K562 (cell line): ENCODE results near the gene ASCC3. TPM values are rescaled to one million over a fixed set of nuclear protein-coding genes. Genes with fewer than 3 reads are reported as not detected.

Experiments
- ATAC-seq: fragments of 200-7000 bp; cut with Tn5 transposase; 3 replicates; pipeline ENCODE4 v1.9.1; 2020; ENCODE audit warnings: moderate library complexity
- BruUV-seq: library from RNA; stranded (reverse); fragments of 400-500 nt; replicated peaks from 2 replicates; lab custom pipeline; 2021; lab: Mats Ljungman, UMichigan
- CTCF ChIA-PET: fragments of 300-600 bp; formaldehyde crosslinking; extraction: SDS; loops from one replicate; lab custom pipeline; 2021; ENCODE audit warnings: low intra/inter-chr PET ratio; lab: Yijun Ruan, JAX
- POLR2A ChIA-PET: fragments of 300-600, 350-650 bp; sonication (Branson Sonifier 250); formaldehyde crosslinking; extraction: SDS; loops from one replicate; lab custom pipeline; 2021; ENCODE audit warnings: antibody characterized with exemption, inconsistent platforms; lab: Yijun Ruan, JAX
- DNase-seq, 4 experiments: peaks; one replicate each; pipeline versions ENCODE4 v3.0.0 to v3.0.0-alpha.2; 2011 to 2018; ENCODE audit warnings: low spot score in 3 of 4, mixed read lengths in 3 of 4; ENCODE audit errors: extremely low read depth in 1 of 4
- FAIRE-seq: peaks from 2 replicates; lab custom pipeline; 2011; peaks lifted over from hg19 to GRCh38; lab: Jason Lieb, UNC
- H2AFZ ChIP-seq: 2 replicates; pipeline ENCODE4 v1.6.0; 2011; ENCODE audit warnings: low read depth, low read length, control low read depth, inconsistent platforms
- H3K27ac ChIP-seq: fragments of 200-600 bp; 3 replicates; pipeline ENCODE4 v1.8.0; 2011; ENCODE audit warnings: low read depth, mild to moderate bottlenecking, control low read depth, inconsistent platforms, low read length, moderate library complexity, mixed read lengths; ENCODE audit errors: extremely low read depth
- H3K27me3 ChIP-seq, 2 experiments: fragments of 300-600 bp in 1 of 2; 2 replicates in 1 of 2; 3 replicates in 1 of 2; pipeline versions ENCODE4 v1.6.0 to v1.8.0; 2011; ENCODE audit warnings: inconsistent platforms in 2 of 2, low read length in 2 of 2, mild to moderate bottlenecking in 1 of 2, mixed read lengths in 1 of 2, moderate library complexity in 1 of 2; ENCODE audit not compliant: control insufficient read depth in 2 of 2, insufficient read depth in 2 of 2
- H3K36me3 ChIP-seq: fragments of 300-600 bp; 3 replicates; pipeline ENCODE4 v1.8.0; 2011; ENCODE audit warnings: mild to moderate bottlenecking, low read length, inconsistent platforms; ENCODE audit not compliant: control insufficient read depth, insufficient read depth
- H3K4me1 ChIP-seq, 2 experiments: fragments of 200-600 bp in 1 of 2; replicated peaks in 1 of 2; 2 replicates in 1 of 2; 3 replicates in 1 of 2; pipeline versions ENCODE4 v1.5.1 to v1.8.0; 2011; ENCODE audit warnings: inconsistent platforms in 2 of 2, low read length in 2 of 2, mild to moderate bottlenecking in 1 of 2, mixed read lengths in 1 of 2, moderate library complexity in 1 of 2; ENCODE audit not compliant: control insufficient read depth in 2 of 2, insufficient read depth in 2 of 2
- H3K4me2 ChIP-seq: 2 replicates; pipeline ENCODE4 v1.6.1; 2011; ENCODE audit warnings: low read length, control low read depth, inconsistent platforms, mixed read lengths; ENCODE audit not compliant: insufficient read depth
- H3K4me3 ChIP-seq: fragments of 200-600 bp; sonication (generic), shearing (Covaris generic); 2 replicates; pipeline ENCODE4 v1.5.1; 2016; ENCODE audit warnings: control low read depth, inconsistent platforms
- H3K79me2 ChIP-seq: fragments of 200-600 bp; 3 replicates; pipeline ENCODE4 v1.8.0; 2011; ENCODE audit warnings: low read length, inconsistent platforms; ENCODE audit not compliant: control insufficient read depth, insufficient read depth
- H3K9ac ChIP-seq, 2 experiments: 2 replicates each; pipeline versions ENCODE4 v1.6.0 to v1.6.1; 2011; ENCODE audit warnings: low read depth in 2 of 2, low read length in 2 of 2, control low read depth in 1 of 2, inconsistent platforms in 1 of 2, mild to moderate bottlenecking in 1 of 2, mixed read lengths in 1 of 2; ENCODE audit not compliant: insufficient read depth in 1 of 2
- H3K9me1 ChIP-seq: one replicate; pipeline ENCODE4 v1.6.0; 2011; ENCODE audit warnings: inconsistent platforms, mild to moderate bottlenecking, low read length, moderate library complexity; ENCODE audit not compliant: control insufficient read depth, insufficient read depth
- H3K9me3 ChIP-seq: replicated peaks from 2 replicates; pipeline ENCODE4 v1.5.1; 2011; ENCODE audit warnings: low read depth, low read length, inconsistent platforms; ENCODE audit not compliant: control insufficient read depth, insufficient read depth
- H4K20me1 ChIP-seq: replicated peaks from 2 replicates; pipeline ENCODE4 v1.6.1; 2011; ENCODE audit warnings: low read length, inconsistent platforms, mixed read lengths; ENCODE audit not compliant: control insufficient read depth, insufficient read depth
- CC2D1A ChIP-seq: fragments of 450-650 bp; IDR thresholded peaks from 2 replicates; pipeline ENCODE4 v1.6.1; 2017; ENCODE audit warnings: mild to moderate bottlenecking
- HDGF ChIP-seq: fragments of 450-650 bp; IDR thresholded peaks from 2 replicates; pipeline ENCODE4 v1.6.1; 2016
- MAFF ChIP-seq: IDR thresholded peaks from 2 replicates; pipeline ENCODE4 v1.6.1; 2012; ENCODE audit warnings: low read length, improper control_type of control experiment
- RCOR1 ChIP-seq, 2 experiments: IDR thresholded peaks; 2 replicates each; pipeline ENCODE4 v1.6.1; 2012; ENCODE audit warnings: low read depth in 2 of 2, low read length in 2 of 2, borderline replicate concordance in 1 of 2, improper control_type of control experiment in 1 of 2
- TOE1 ChIP-seq, 2 experiments: fragments of 450-650 bp in 1 of 2; sonication (generic) in 1 of 2; formaldehyde crosslinking in 1 of 2; IDR thresholded peaks; 2 replicates each; pipeline versions ENCODE4 v1.7.1 to v1.8.0; 2016 to 2022; ENCODE audit warnings: borderline replicate concordance in 2 of 2, mild to moderate bottlenecking in 2 of 2, antibody characterized with exemption in 1 of 2, inconsistent platforms in 1 of 2, low read depth in 1 of 2, missing genetic modification reagents in 1 of 2, moderate library complexity in 1 of 2
- ZC3H8 ChIP-seq: fragments of 450-650 bp; IDR thresholded peaks from 2 replicates; pipeline ENCODE4 v1.6.1; 2017
- ZNF134 ChIP-seq: fragments of 250-450 bp; sonication (Bioruptor Pico); conservative IDR thresholded peaks from 2 replicates; pipeline ENCODE4 v1.4.0; 2020
- ZNF282 ChIP-seq: sonication (generic); formaldehyde crosslinking; IDR thresholded peaks from 2 replicates; pipeline ENCODE4 v1.8.1; 2023; ENCODE audit warnings: missing genetic modification reagents
- WGBS: fragments of 100-300 bp; shearing (Covaris generic); methylation state at CpG from one replicate; pipeline ENCODE4 v1.1.6; 2016; ENCODE audit warnings: low coverage, mixed read lengths; ENCODE audit not compliant: insufficient coverage; ENCODE audit errors: missing lambda C conversion rate; 5-methylcytosine and 5-hydroxymethylcytosine counted together
- in situ Hi-C: fragments of 300-500 bp; cut with MboI; formaldehyde crosslinking; loops from 4 replicates; pipeline ENCODE4 v1.15.0; 2018; ENCODE audit warnings: inconsistent platforms, mixed read lengths
- intact Hi-C: fragments of 100-400 bp; cut with micrococcal nuclease; formaldehyde crosslinking; loops from 2 replicates; pipeline ENCODE4 v1.14.2; 2022
- polyA plus RNA-seq, 8 experiments: library from polyadenylated mRNA; depleted of rRNA in 4 of 8; stranded (reverse) in 5 of 8; unstranded in 3 of 8; fragments of >200 nt; fragmentation: Nextera tagmentation in 2 of 8; fragmentation: Illumina TruSeq in 1 of 8; extraction: Ambion mirVana in 2 of 8; extraction: Trizol in 1 of 8; gene quantifications; 2 replicates each; pipeline versions ENCODE4 v1.2.1 to v1.2.3, GENCODE V29; 2011 to 2014; ENCODE audit warnings: inconsistent platforms in 1 of 8, missing spikeins in 1 of 8
- total RNA-seq, 7 experiments: library from RNA; depleted of rRNA in 6 of 7; stranded (reverse); fragments of >200 nt in 6 of 7; fragmentation: Illumina TruSeq in 2 of 7; extraction: Trizol in 2 of 7; gene quantifications; 2 replicates each; pipeline versions ENCODE4 v1.2.1 to v1.2.3, GENCODE V29; 2011 to 2021; ENCODE audit warnings: low replicate concordance in 1 of 7
- TF ChIP-seq, protein P1 (sequence below): fragments of 250-450 bp; sonication (Bioruptor Pico); IDR thresholded peaks from 2 replicates; pipeline ENCODE4 v1.5.0; 2021; ENCODE audit warnings: mild to moderate bottlenecking, moderate library complexity
- TF ChIP-seq, protein P2 (sequence below), 2 experiments: IDR thresholded peaks; 2 replicates each; pipeline ENCODE4 v1.6.1; 2012; ENCODE audit warnings: improper control_type of control experiment in 2 of 2, low read depth in 2 of 2, low read length in 2 of 2, borderline replicate concordance in 1 of 2
- TF ChIP-seq, protein P3 (sequence below): sonication (generic); formaldehyde crosslinking; IDR thresholded peaks from 2 replicates; pipeline ENCODE4 v1.8.0; 2022; ENCODE audit warnings: mild to moderate bottlenecking, missing genetic modification reagents

Gene ASCC3
- total and polyA plus RNA-seq, 9 of the 15 experiments (the other 6 are each of a cell fraction or from before 2014, with no cell fraction given) = 16.1 to 56.1 (median 33.9) TPM

DNA sequence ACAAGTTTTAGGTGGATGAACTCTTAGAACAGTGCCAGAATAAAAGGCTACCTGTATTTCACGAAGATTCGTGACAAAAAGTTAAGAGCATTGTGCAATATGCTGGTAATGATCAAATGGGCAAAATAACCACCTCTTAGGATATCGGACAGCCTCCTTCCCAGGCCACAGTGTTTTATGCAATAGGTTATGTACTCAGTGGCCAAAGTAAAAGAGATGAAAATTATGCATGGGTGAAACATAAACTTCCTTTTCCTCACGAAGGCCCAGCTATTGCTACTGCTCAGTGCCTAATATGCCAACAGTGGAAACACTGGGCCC is 262.8 kb downstream of the ASCC3 start:
- WGBS = 97% methylated on average over 4 of the region's 4 CpGs
- Histone ChIP-seq H4K20me1 (no peaks in the 10 kb centered on the region), H3K9me1 (no peaks in the 10 kb centered on the region), H3K36me3 (peaks cover 12% of the 10 kb centered on the region; the same call in 2 of the 3 replicates), H3K27me3 (no peaks in the 10 kb centered on the region), H2AFZ (no peak overlapping the region), H3K4me3 (no peak overlapping the region), H3K4me1 (no peaks in the 10 kb centered on the region), H3K79me2 (no peaks in the 10 kb centered on the region), H3K9me3 (no peaks in the 10 kb centered on the region), H3K9ac (no peak overlapping the region), H3K4me2 (no peak overlapping the region), H3K27ac (no peak overlapping the region)
- DNase-seq (no peak), ATAC-seq (no peak), FAIRE-seq (no peak)
- CTCF ChIA-PET = no interaction called here
- in situ Hi-C loops = no loop called here
- TF ChIP-seq ZNF134 = no peak
- no peak for TF ChIP-seq ZC3H8
- TF ChIP-seq RCOR1 (IDR thresholded peaks at IDR 0.05; ENCODE audit: borderline replicate concordance in 1 of 2, low read depth in 2 of 2, low read length in 2 of 2) = no peak
- TF ChIP-seq CC2D1A = no peak
- TF ChIP-seq, protein P1, sequence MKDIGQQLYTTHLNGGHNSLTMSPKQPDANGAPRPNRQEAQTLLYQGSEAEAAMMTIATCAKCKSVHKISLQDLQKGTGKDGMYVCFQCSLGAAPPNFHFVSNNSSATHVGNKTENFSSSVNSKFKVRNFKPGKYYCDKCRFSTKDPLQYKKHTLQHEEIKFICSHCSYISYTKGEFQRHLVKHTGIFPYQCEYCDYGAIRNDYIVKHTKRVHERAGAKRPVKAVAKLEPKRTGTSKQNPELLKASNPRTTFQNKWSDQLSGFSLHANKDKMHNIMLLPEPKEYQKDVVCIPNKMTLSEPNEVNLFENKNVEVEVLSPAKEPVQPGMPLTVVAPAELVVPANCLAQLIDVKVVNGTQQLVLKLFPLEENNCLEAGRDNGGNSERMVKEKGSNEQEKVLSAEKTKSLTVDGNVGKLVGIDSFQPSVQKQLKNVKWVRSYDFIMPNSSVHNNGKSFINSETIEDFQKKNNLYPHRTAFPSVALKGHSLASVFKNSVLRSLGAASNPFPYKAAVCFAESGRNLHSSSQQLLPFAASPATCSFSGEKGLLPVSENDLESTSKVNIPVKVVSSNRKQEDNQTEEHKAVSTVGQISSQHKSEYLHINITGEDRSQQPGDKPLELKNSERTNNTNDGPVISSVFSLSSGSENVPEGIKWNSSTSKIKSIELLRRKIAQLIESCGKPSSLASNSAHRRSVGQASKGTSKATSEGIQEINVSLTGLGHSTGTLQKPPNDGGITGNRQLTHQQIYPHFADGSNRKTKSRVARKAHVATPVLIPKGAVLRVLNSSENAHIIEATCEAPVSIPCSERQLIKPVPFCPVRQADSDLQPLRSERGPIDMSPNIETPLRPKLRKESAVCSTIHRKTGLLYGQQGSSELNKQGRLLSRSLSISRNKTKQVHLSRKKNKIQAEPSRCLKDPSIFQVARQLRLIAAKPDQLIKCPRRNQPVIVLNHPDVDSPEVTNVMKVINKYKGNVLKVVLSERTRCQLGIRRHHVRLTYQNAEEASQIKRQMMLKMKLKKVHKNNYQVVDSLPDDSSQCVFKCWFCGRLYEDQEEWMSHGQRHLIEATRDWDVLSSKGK (CRISPR knock-in tag) = no peak
- TF ChIP-seq HDGF = no peak
- TF ChIP-seq, protein P2, sequence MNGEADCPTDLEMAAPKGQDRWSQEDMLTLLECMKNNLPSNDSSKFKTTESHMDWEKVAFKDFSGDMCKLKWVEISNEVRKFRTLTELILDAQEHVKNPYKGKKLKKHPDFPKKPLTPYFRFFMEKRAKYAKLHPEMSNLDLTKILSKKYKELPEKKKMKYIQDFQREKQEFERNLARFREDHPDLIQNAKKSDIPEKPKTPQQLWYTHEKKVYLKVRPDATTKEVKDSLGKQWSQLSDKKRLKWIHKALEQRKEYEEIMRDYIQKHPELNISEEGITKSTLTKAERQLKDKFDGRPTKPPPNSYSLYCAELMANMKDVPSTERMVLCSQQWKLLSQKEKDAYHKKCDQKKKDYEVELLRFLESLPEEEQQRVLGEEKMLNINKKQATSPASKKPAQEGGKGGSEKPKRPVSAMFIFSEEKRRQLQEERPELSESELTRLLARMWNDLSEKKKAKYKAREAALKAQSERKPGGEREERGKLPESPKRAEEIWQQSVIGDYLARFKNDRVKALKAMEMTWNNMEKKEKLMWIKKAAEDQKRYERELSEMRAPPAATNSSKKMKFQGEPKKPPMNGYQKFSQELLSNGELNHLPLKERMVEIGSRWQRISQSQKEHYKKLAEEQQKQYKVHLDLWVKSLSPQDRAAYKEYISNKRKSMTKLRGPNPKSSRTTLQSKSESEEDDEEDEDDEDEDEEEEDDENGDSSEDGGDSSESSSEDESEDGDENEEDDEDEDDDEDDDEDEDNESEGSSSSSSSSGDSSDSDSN (IDR thresholded peaks at IDR 0.05; ENCODE audit: borderline replicate concordance in 1 of 2, low read depth in 2 of 2, low read length in 2 of 2) = no peak
- TF ChIP-seq TOE1 (IDR thresholded peaks at IDR 0.05; ENCODE audit: borderline replicate concordance) = no peak
- no peak for TF ChIP-seq TOE1 (CRISPR knock-in tag; IDR thresholded peaks at IDR 0.05; ENCODE audit: borderline replicate concordance, low read depth)
- no peak for TF ChIP-seq ZNF282
- no peak for TF ChIP-seq MAFF
- TF ChIP-seq, protein P3, sequence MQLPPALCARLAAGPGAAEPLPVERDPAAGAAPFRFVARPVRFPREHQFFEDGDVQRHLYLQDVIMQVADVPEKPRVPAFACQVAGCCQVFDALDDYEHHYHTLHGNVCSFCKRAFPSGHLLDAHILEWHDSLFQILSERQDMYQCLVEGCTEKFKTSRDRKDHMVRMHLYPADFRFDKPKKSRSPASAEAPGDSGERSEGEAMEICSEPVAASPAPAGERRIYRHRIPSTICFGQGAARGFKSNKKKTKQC = no peak
- POLR2A ChIA-PET = no interaction called here
- no TSS peak for BruUV-seq
- intact Hi-C loops = no loop called here
